ENCODE data around the gene RGL1.

RGL1 gene

DNA sequence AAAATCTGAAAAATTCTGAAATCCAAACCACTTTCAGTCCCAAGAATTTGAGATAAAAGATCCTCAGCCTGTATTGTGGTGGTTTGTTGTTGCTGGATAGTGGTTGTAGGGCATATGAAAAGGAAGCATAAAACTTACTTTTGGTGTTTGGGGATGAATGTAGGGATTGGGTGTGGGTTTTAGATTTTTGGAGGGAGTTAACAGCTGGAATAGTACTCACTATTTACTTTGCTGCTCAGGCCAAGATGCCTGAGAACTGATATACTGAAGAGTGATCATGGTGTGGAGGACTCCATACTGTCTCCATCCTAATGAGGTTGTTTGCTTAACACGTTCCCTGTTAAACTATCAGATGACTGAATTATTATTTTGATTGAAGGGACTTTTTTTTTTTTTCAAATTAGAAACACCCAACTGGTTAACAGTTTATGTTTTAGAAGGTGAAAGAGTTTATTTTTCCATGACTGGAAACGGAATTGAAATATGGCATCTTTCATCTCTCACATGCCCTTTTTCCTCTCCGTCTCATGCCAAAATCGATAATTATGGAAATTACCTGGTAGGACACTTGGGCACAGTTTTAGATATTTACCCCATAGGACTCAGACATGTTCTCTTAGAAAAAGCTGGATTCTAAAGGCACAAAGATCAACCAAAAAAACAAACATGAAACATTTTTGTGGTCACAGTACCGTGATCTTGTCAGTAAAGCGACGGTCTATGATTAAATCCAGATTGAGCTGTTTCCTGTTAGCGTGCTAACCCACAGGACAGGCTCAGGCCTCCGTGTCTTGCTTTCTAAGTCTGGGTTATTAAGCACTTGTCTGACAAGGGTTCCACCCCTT lies 37.3 kb downstream of the RGL1 start (continued):
- TF ChIP-seq ZSCAN30 (tag by site-specific recombination; IDR thresholded peaks at IDR 0.05): peak; percentile 6; the same call in 1 of the 2 replicates
- no peak for TF ChIP-seq ZNF214 (tag by site-specific recombination; IDR thresholded peaks at IDR 0.05; ENCODE audit: borderline replicate concordance)

DNA sequence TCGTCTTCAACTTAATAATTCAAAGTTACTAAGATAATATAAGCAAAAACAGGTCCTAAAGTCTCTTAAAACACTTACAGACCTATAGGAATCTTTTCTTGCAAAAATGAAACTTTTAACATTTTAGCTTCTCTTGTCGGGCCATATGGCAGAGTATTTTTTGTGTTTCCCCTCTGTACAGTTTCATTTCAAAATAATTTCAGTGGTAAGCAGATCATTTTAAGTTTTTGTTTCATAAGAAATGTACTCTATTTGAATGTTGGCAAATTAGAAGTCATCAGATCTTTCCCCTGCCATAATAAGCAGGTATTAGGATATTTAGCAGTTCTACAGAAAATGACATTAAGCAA lies 37.9 kb downstream of the RGL1 start:
- Histone ChIP-seq H3K36me3 (ENCODE audit: control insufficient read depth in 2 of 2, insufficient read depth in 1 of 2, low read length in 2 of 2) (no peaks in the 10 kb centered on the region), H3K9me3 (ENCODE audit: control insufficient read depth, insufficient read depth, low read depth, low read length) (no peaks in the 10 kb centered on the region), H3K4me3 (ENCODE audit: low read depth, low read length) (no peak overlapping the region; the same call in 1 of the 2 replicates), H3K4me1 (ENCODE audit: control insufficient read depth, insufficient read depth, low read length) (peaks cover 16% of the 10 kb centered on the region), H3K27ac (ENCODE audit: extremely low read depth, low read depth, low read length) (peak overlapping the region; percentile 40)
- POLR2A ChIA-PET: interaction anchor here (0.8 kb wide), 1 partner anchor 37 kb away, joined by 3 read pairs; no protein-coding TSS in a partner anchor
- CTCF ChIA-PET: interaction anchor here (0.7 kb wide), 2 partner anchors 78 to 520 kb away, joined by 3 read pairs; no protein-coding TSS in a partner anchor
- no peak for TF ChIP-seq HOXA7 (CRISPR knock-in tag; IDR thresholded peaks at IDR 0.05; ENCODE audit: borderline replicate concordance)
- no peak for TF ChIP-seq ZNF571 (tag by site-specific recombination; IDR thresholded peaks at IDR 0.05)
- TF ChIP-seq ZFP41 (tag by site-specific recombination; IDR thresholded peaks at IDR 0.05; ENCODE audit: borderline replicate concordance): no peak
- TF ChIP-seq, protein P1, sequence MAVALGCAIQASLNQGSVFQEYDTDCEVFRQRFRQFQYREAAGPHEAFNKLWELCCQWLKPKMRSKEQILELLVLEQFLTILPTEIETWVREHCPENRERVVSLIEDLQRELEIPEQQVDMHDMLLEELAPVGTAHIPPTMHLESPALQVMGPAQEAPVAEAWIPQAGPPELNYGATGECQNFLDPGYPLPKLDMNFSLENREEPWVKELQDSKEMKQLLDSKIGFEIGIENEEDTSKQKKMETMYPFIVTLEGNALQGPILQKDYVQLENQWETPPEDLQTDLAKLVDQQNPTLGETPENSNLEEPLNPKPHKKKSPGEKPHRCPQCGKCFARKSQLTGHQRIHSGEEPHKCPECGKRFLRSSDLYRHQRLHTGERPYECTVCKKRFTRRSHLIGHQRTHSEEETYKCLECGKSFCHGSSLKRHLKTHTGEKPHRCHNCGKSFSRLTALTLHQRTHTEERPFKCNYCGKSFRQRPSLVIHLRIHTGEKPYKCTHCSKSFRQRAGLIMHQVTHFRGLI (tag by site-specific recombination; IDR thresholded peaks at IDR 0.05): no peak
- no peak for TF ChIP-seq ZFHX2 (tag by site-specific recombination; conservative IDR thresholded peaks at IDR 0.05)
- TF ChIP-seq ZNF23 (tag by site-specific recombination; IDR thresholded peaks at IDR 0.05; ENCODE audit: borderline replicate concordance): no peak
- TF ChIP-seq, protein P2, sequence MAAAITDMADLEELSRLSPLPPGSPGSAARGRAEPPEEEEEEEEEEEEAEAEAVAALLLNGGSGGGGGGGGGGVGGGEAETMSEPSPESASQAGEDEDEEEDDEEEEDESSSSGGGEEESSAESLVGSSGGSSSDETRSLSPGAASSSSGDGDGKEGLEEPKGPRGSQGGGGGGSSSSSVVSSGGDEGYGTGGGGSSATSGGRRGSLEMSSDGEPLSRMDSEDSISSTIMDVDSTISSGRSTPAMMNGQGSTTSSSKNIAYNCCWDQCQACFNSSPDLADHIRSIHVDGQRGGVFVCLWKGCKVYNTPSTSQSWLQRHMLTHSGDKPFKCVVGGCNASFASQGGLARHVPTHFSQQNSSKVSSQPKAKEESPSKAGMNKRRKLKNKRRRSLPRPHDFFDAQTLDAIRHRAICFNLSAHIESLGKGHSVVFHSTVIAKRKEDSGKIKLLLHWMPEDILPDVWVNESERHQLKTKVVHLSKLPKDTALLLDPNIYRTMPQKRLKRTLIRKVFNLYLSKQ (tag by site-specific recombination; IDR thresholded peaks at IDR 0.05; ENCODE audit: borderline replicate concordance): no peak
- no peak for TF ChIP-seq TCF7L2 (IDR thresholded peaks at IDR 0.05; ENCODE audit: borderline replicate concordance, low read depth, low read length)
- no peak for TF ChIP-seq ZNF433 (tag by site-specific recombination; IDR thresholded peaks at IDR 0.05; ENCODE audit: low read depth)
- no peak for TF ChIP-seq ZNF16 (tag by site-specific recombination; IDR thresholded peaks at IDR 0.05; ENCODE audit: low read depth)
- no peak for TF ChIP-seq ZBTB20 (tag by site-specific recombination; IDR thresholded peaks at IDR 0.05)
- TF ChIP-seq YY2 (tag by site-specific recombination; IDR thresholded peaks at IDR 0.05): no peak
- TF ChIP-seq GLI4 (tag by site-specific recombination; IDR thresholded peaks at IDR 0.05): no peak
- TF ChIP-seq ZNF248 (tag by site-specific recombination; IDR thresholded peaks at IDR 0.05): no peak
- TF ChIP-seq, protein P3, sequence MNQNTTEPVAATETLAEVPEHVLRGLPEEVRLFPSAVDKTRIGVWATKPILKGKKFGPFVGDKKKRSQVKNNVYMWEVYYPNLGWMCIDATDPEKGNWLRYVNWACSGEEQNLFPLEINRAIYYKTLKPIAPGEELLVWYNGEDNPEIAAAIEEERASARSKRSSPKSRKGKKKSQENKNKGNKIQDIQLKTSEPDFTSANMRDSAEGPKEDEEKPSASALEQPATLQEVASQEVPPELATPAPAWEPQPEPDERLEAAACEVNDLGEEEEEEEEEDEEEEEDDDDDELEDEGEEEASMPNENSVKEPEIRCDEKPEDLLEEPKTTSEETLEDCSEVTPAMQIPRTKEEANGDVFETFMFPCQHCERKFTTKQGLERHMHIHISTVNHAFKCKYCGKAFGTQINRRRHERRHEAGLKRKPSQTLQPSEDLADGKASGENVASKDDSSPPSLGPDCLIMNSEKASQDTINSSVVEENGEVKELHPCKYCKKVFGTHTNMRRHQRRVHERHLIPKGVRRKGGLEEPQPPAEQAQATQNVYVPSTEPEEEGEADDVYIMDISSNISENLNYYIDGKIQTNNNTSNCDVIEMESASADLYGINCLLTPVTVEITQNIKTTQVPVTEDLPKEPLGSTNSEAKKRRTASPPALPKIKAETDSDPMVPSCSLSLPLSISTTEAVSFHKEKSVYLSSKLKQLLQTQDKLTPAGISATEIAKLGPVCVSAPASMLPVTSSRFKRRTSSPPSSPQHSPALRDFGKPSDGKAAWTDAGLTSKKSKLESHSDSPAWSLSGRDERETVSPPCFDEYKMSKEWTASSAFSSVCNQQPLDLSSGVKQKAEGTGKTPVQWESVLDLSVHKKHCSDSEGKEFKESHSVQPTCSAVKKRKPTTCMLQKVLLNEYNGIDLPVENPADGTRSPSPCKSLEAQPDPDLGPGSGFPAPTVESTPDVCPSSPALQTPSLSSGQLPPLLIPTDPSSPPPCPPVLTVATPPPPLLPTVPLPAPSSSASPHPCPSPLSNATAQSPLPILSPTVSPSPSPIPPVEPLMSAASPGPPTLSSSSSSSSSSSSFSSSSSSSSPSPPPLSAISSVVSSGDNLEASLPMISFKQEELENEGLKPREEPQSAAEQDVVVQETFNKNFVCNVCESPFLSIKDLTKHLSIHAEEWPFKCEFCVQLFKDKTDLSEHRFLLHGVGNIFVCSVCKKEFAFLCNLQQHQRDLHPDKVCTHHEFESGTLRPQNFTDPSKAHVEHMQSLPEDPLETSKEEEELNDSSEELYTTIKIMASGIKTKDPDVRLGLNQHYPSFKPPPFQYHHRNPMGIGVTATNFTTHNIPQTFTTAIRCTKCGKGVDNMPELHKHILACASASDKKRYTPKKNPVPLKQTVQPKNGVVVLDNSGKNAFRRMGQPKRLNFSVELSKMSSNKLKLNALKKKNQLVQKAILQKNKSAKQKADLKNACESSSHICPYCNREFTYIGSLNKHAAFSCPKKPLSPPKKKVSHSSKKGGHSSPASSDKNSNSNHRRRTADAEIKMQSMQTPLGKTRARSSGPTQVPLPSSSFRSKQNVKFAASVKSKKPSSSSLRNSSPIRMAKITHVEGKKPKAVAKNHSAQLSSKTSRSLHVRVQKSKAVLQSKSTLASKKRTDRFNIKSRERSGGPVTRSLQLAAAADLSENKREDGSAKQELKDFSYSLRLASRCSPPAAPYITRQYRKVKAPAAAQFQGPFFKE (tag by site-specific recombination; IDR thresholded peaks at IDR 0.05; ENCODE audit: borderline replicate concordance): no peak
- TF ChIP-seq ZNF776 (tag by site-specific recombination; IDR thresholded peaks at IDR 0.05; ENCODE audit: borderline replicate concordance): no peak
